Neural cell (in vitro differentiated cells): ENCODE results near the gene FUT8.

Experiments used
- CTCF ChIP-seq: fragments of 450-650 bp; IDR thresholded peaks from 2 replicates; pipeline ENCODE4 v1.5.1; 2014; ENCODE audit warnings: antibody characterized with exemption, mild to moderate bottlenecking, moderate library complexity; ENCODE audit not compliant: poor library complexity, severe bottlenecking
- EP300 ChIP-seq: fragments of 450-650 bp; conservative IDR thresholded peaks from 2 replicates; pipeline ENCODE4 v1.6.1; 2014; ENCODE audit warnings: antibody characterized with exemption, mild to moderate bottlenecking, moderate library complexity; ENCODE audit not compliant: poor library complexity, severe bottlenecking
- EZH2 ChIP-seq: fragments of 200-600, 300-800 bp; shearing (Covaris generic), sonication (generic); IDR thresholded peaks from 2 replicates; pipeline ENCODE4 v1.6.1; 2014; ENCODE audit warnings: antibody characterized with exemption, low read length, borderline replicate concordance, mild to moderate bottlenecking; ENCODE audit not compliant: insufficient read depth, poor library complexity, severe bottlenecking
- MXI1 ChIP-seq: fragments of 450-650 bp; conservative IDR thresholded peaks from 2 replicates; pipeline ENCODE4 v1.6.1; 2014; ENCODE audit warnings: antibody characterized with exemption, mild to moderate bottlenecking; ENCODE audit not compliant: poor library complexity, severe bottlenecking
- POLR2AphosphoS5 ChIP-seq: IDR thresholded peaks from 2 replicates; pipeline ENCODE4 v1.6.1; 2012
- REST ChIP-seq: IDR thresholded peaks from 2 replicates; pipeline ENCODE4 v1.6.1; 2012; ENCODE audit warnings: borderline replicate concordance
- SMC3 ChIP-seq: fragments of 450-650 bp; conservative IDR thresholded peaks from 2 replicates; pipeline ENCODE4 v1.6.1; 2014; ENCODE audit warnings: antibody characterized with exemption, mild to moderate bottlenecking, moderate library complexity; ENCODE audit not compliant: poor library complexity
- TAF1 ChIP-seq: IDR thresholded peaks from 2 replicates; pipeline ENCODE4 v1.6.1; 2012; ENCODE audit warnings: low read depth

GRCh38 chr14:65501328-65501727, 88.8 kb downstream of the FUT8 start:
- TF ChIP-seq EP300 (no peak), CTCF (no peak), SMC3 (no peak), REST (no peak), POLR2AphosphoS5 (no peak), MXI1 (no peak), EZH2 (no peak), TAF1 (no peak)
